ENCODE results near the gene TSBP1.

DNA sequence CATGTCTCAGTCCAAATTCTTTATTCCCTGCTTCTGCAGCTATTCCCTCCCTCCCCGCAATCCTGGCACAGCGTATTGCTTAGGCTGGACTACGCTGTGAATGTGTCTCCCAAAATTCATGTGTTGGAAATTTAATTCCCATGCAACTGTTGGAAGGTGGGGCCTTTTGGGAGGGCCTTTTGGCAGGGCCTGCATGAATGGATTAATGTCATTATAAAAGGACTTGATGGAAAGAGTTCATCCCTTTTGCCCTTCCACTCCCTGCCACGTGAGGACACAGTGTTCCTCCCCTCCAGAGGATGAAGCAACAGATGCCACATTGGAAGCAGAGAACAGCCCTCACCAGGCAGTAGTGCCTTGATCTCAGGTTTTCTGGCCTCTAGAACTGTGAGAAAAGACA, 127.4 kb downstream of the TSBP1 start:
- TF ChIP-seq, protein P1, sequence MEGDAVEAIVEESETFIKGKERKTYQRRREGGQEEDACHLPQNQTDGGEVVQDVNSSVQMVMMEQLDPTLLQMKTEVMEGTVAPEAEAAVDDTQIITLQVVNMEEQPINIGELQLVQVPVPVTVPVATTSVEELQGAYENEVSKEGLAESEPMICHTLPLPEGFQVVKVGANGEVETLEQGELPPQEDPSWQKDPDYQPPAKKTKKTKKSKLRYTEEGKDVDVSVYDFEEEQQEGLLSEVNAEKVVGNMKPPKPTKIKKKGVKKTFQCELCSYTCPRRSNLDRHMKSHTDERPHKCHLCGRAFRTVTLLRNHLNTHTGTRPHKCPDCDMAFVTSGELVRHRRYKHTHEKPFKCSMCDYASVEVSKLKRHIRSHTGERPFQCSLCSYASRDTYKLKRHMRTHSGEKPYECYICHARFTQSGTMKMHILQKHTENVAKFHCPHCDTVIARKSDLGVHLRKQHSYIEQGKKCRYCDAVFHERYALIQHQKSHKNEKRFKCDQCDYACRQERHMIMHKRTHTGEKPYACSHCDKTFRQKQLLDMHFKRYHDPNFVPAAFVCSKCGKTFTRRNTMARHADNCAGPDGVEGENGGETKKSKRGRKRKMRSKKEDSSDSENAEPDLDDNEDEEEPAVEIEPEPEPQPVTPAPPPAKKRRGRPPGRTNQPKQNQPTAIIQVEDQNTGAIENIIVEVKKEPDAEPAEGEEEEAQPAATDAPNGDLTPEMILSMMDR (IDR thresholded peaks at IDR 0.05): no peak
- peak in 1 of 2 donors; percentile 6 for TF ChIP-seq POLR2A (IDR thresholded peaks at IDR 0.05)
